Activated T-cell treated with anti-CD3 and anti-CD28 coated beads for 4 hours (primary cell): Measurements from ENCODE around the gene DVL2.

ENCODE experiments used
- DNase-seq: peaks from one replicate; pipeline ENCODE4 v3.0.0-alpha.2; 2020

DVL2 gene

GRCh38 chr17:7234083-7234951, at the start of gene DVL2:
Gene DVL2, minus strand, starts transcription at chr17:7234517. Its CDS starts 255 bp downstream, at chr17:7234262.
- DNase-seq: peak; percentile 93

DNA sequence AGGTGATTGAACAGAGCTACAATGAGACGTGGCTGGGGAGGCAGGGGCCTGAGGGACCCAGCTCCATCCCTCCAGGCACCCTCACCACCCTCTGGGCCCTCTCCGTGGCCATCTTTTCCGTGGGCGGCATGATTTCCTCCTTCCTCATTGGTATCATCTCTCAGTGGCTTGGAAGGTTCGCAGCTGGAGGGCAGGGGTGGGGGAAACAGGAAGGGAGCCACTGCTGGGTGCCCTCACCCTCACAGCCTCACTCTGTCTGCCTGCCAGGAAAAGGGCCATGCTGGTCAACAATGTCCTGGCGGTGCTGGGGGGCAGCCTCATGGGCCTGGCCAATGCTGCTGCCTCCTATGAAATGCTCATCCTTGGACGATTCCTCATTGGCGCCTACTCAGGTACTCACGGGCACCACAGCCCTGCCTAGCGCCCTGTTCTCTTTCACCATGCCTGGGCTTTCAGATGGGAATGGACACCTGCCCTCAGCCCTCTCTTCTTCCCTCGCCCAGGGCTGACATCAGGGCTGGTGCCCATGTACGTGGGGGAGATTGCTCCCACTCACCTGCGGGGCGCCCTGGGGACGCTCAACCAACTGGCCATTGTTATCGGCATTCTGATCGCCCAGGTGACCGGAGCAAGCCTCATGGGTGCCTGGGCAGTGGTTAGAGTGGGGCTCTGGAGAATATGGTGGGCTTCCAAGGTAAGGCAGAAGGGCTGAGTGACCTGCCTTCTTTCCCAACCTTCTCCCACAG, 49.3 kb upstream of the DVL2 start:
- DNase-seq: no peak

DNA sequence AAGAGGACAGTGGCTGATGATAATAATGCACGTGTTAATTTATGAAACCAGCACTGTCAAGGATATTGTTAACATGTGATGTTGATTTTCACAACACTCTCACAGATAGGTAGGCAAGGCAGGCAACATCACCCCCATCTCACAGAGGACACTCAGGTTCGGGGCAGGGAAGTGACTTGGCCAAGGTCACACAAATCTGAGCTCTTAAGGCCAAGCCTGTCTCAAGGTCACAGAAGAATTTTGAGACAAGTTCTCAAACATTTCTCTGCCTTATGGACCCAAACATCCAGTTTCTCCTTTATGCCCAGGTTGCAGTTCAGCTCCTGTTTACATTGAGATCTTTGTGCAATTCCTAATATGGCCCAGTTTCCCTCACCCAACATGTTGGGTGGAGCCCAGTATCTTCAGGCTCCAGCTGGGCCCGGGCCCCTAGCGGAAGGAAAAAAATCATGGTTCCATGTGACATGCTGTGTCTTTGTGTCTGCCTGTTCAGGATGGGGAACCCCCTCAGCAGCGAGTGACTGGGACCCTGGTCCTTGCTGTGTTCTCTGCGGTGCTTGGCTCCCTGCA, 48.5 kb upstream of the DVL2 start:
- DNase-seq: no peak

DNA sequence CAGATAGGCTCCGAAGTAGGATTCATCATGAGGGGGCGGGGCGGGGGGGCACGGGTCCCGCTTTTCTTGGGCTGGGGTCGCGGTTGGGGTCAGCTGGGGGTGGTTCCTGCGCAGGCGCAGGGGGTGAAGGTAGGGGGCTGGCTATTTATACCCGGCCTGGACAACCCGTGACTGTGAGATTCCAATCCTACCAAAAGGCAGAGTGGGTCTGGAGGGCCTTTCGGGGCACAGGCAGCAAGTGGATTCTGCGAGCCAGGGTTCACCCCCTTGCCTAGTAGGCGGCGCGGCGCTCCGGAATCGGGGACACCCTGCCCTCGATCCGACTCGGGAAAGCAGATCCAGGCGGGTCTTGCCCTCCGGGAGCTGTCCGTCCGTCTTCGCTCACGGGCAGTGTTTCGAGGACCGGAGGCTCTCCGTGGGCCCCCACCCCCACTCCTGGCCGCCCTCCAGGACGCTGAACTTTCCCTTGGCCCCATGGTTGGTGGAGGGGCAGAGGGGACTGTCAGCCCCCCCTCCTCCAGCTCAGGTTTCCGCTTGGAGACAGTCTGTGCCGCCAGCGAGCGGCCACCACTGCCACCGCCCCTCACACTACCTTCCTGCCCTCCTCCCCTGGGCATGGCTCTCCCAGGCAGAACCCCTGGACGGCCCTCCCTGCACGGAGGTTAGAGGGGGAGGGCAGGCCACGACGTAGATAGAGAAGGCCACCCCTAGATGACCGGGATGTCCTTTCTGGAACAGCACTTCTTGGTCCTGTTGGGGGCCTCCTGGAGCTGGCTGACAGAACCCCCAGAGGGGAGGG, 47.8 kb upstream of the DVL2 start:
- no peak for DNase-seq

DNA sequence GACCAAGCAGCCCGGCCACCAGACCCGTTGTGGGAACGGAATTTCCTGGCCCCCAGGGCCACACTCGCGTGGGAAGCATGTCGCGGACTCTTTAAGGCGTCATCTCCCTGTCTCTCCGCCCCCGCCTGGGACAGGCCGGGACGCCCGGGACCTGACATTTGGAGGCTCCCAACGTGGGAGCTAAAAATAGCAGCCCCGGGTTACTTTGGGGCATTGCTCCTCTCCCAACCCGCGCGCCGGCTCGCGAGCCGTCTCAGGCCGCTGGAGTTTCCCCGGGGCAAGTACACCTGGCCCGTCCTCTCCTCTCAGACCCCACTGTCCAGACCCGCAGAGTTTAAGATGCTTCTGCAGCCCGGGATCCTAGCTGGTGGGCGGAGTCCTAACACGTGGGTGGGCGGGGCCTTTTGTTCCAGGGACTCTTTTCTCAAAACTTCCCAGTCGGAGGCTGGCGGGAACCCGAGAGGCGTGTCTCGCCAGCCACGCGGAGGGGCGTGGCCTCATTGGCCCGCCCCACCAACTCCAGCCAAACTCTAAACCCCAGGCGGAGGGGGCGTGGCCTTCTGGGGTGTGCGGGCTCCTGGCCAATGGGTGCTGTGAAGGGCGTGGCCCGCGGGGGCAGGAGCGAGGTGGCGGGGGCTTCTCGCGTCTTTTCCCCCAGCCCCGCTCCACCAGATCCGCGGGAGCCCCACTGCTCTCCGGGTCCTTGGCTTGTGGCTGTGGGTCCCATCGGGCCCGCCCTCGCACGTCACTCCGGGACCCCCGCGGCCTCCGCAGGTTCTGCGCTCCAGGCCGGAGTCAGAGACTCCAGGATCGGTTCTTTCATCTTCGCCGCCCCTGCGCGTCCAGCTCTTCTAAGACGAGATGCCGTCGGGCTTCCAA, 47.0 kb upstream of the DVL2 start, which contains the start of gene SLC2A4:
Gene SLC2A4, plus strand, starts transcription at position 645 of the 879 bp plus-strand sequence. Its CDS starts 217 bp downstream, at position 862.
- DNase-seq: peak; percentile 81

- peak; percentile 82 for DNase-seq
These were observed 46.3 kb upstream of the DVL2 start for GRCh38 chr17:7280519-7281073.

DNA sequence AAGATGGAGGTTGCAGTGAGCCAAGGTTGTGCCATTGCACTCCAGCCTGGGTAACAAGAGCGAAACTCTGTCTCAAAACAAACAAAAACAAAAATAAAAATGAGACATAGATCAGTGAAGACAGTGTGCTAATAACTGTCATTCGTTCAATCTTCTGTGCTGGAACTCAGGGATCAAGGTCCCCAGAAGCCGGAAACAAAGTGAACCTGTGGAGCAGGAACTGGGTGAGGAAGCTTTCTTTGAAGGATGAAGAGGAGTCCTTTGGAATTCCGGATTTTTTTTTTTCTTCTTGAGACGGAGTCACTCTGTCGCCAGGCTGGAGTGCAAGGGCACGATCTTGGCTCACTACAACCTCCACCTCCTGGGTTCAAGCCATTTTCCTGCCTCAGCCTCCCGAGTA, 45.1 kb upstream of the DVL2 start:
- DNase-seq: no peak

- DNase-seq: no peak
These were observed 32.5 kb upstream of the DVL2 start for GRCh38 chr17:7266784-7267183.

DNA sequence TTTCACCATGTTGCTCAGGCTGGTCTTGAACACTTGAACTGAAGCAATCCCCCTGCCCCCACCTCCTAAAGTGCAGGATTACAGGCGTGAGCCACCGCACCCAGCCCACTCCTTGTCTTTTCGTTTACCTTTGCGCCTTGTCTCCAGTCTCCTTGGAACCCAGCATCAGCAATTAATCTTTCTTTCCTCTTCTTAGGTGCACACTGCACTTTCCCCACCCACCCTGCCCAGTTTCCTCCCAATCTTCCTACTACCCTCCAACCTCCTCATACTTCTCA, 29.4 kb upstream of the DVL2 start:
- no peak for DNase-seq

- DNase-seq: no peak
These were observed 28.9 kb upstream of the DVL2 start for GRCh38 chr17:7262935-7263800.

GRCh38 chr17:7262192-7262934, 28.0 kb upstream of the DVL2 start, which contains the start of gene CLDN7:
Gene CLDN7, minus strand, starts transcription at chr17:7262478. Its CDS starts 435 bp downstream, at chr17:7262043.
- no peak for DNase-seq

- DNase-seq: no peak
These were observed 27.3 kb upstream of the DVL2 start for GRCh38 chr17:7261379-7262191.

DNA sequence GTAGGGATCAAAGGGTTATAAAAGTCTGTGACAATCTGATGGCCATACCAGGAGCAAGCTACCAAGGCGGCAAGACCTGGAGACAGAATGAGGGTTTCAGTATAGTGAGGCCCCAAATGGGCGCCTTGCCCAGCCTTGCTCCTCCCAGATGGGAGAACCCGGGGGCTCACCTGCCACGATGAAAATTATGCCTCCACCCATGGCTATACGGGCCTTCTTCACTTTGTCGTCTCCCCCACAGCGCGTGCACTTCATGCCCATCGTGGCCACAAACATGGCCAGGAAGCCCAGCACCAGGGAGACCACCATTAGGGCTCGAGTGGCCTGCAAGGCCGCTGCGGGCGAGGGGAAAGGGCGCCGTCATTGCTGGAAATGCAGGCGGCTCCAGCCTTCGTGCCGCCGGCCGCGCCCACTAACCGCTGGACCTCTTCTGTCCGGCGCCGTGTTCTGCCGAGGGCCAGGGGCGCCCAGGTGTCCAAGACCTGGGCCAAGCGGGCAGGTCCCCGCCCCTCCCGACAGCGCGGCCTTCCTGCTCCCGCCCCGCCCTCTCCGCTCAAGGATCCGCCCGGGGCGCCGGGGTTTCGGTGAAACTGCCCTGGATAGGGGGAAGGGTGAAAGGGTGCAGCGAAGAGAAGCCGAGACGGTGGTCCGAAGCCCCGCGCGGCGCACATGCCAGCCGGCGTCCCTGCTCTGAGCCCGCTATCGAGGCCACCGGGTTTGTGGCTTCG, 26.5 kb upstream of the DVL2 start:
- no peak for DNase-seq

GRCh38 chr17:7260151-7260550, 25.8 kb upstream of the DVL2 start:
- DNase-seq: no peak

- DNase-seq: no peak
These were observed 25.2 kb upstream of the DVL2 start for GRCh38 chr17:7259555-7259889.

- no peak for DNase-seq
These were observed 24.6 kb upstream of the DVL2 start for GRCh38 chr17:7258731-7259554.

DNA sequence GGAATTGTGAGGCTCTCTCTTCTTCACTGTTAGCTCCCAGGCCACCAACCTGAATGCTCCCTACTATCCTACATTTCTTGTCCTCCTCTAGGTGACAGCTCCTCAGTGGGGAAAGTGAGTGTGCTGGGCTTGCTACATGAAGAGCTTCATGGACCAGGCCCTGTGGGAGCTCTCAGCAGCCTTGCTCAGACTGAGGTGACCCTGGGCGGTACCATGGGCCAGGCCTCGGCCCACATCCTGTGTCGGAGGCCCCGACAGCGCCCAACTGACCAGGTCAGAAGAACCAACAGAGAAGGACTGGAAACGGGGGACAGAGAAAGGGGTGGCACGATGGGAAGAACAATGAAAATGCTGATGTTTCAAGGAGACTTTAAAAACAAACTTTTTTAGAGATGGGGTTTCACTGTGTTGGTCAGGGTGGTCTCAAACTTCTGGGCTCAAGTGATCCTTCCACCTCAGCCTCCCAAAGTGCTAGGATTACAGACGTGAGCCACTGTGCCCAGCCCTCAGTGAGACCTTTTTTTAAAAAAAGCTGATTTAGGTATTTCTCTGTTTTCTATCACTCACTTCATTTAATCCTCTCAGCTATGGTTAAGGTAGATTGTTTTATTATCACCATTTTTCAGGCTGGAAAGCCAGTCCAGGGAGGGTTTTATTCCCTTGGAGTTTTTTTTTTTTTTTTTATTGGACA, 22.6 kb upstream of the DVL2 start:
- no peak for DNase-seq
